Esophagus muscularis mucosa (tissue), 4 donors: Measurements from ENCODE around the gene ANKRD27.

Experiments used
- CTCF ChIP-seq, 3 experiments: fragments of 200-600 bp in 2 of 3; fragments of 450-650 bp in 1 of 3; sonication (generic) in 2 of 3; IDR thresholded peaks; one replicate each; pipeline ENCODE4 v1.5.1; 2017 to 2019; ENCODE audit warnings: antibody characterized with exemption in 3 of 3, mild to moderate bottlenecking in 2 of 3, moderate library complexity in 1 of 3
- EP300 ChIP-seq: sonication (generic); formaldehyde crosslinking; IDR thresholded peaks from one replicate; pipeline ENCODE4 v1.6.1; 2017; ENCODE audit warnings: antibody characterized with exemption
- POLR2AphosphoS5 ChIP-seq, 2 donors: sonication (generic); formaldehyde crosslinking; IDR thresholded peaks; one replicate each; pipeline ENCODE4 v1.6.1; 2017; ENCODE audit warnings: antibody characterized with exemption in 2 of 2

GRCh38 chr19:32674153-32674930 is 638 bp downstream of the ANKRD27 start:
- TF ChIP-seq POLR2AphosphoS5 (IDR thresholded peaks at IDR 0.05) (no peak), CTCF (IDR thresholded peaks at IDR 0.05) (no peak), EP300 (no peak)
